ENCODE measurements around the gene CRB2. TPM values are rescaled to one million over a fixed set of nuclear protein-coding genes. Genes with fewer than 3 reads are reported as not detected.

Gene CRB2
- total RNA-seq, 1 donor from 2014 or later, result 0.35 TPM

DNA sequence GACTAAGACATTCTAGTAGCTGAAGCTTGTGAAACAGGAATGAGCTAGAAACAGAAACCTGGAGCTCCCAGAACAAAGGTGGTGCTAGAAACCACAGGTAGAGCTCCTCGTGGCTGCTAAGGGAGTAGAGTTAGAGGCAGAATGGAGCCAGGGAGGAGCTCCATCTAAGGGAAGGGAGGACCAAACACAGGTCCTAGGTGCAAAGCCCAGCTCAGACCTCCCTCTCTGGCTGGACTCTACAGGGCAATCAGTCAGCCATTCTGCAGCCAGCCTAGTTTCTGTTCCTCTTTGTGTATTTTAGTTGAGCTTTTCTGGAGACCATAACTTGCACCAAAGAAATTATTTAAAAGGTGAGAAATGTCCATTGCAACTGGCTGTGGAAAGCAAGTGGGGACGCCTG is 70.4 kb downstream of the CRB2 start:
- no peak for DNase-seq (ENCODE audit: low read depth)
- no peak overlapping the region for H3K4me3 ChIP-seq (ENCODE audit: low read depth, low read length)
- TF ChIP-seq CTCF (conservative IDR thresholded peaks at IDR 0.05; ENCODE audit: low read depth, low read length), result no peak

Other genes with a start within 250 kb of the CRB2 start
- gene STRBP, start 87.6 kb upstream of the CRB2 start, total RNA-seq, result 18.2 and 22.1 TPM in 2 replicates